ENCODE data around the gene PPP1R2.

DNA sequence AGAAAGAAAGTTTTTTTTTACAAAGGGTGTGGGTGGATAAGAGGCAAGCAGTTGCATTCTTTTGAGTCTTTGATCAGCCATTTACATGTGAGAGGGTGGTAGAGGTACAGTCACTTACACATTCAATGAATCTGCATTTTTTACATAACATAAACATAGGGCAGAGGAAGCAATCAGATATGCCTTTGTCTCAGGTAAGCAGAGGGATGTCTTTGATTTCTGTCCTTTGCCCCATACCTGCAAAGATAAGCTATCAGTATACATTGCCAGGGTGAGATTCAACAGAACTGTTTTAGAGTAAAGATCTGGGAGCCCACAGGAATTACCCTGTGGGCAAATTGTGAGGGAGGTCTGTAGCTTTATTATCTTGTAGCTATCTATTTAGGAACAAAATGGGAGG, 5.4 kb upstream of the PPP1R2 start:
- TF ChIP-seq EZH2 (IDR thresholded peaks at IDR 0.05) (no peak), POLR2AphosphoS5 (IDR thresholded peaks at IDR 0.05; ENCODE audit: borderline replicate concordance, low read depth, low read length) (no peak)
